GM19455 (cell line): ENCODE measurements around the gene RHOXF1.
"Not testable (repeated sequence)": the region's sequence is repeated elsewhere in the genome, so short reads cannot be mapped to it uniquely, and the experiment has no call there.

Experiments
- ATAC-seq: cut with Tn5 transposase; IDR thresholded peaks from one replicate; pipeline ENCODE4 v1.9.1; 2021; ENCODE audit not compliant: unreplicated experiment

The RHOXF1 gene

DNA sequence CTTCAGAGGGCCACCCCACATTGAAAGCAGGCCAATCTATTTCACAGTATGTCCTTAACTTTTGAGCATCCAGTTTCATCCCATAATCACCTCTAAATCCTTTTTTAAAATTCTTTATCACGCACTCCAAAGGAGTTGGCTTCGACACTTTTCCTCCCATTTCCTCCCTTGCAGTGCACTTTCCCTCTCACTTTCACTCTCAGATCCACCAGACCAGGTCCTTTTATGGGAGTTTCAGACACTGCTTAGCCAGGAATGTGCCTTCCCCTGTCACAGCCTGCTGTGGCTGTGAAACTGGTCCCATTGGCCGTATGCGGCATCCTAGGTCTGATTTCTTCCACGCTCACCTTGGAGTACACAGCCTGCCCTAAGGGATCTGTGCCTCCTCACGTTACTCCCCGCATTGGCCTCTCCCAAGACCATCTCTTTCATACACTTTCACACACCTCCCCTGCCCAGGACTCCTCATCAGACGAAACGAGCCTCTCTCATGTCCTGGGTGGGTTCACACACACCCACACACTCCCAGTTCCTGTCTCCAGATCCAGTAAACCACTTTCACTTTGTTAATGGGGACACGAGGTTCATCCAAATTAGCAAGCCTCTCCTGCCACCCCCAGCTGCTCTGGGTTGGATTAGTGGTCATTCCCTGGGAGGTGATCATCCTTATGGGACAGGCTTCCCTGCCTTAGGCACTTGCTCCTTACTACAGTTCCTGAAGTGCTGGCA is 28.3 kb downstream of the RHOXF1 start:
- no peak for ATAC-seq

DNA sequence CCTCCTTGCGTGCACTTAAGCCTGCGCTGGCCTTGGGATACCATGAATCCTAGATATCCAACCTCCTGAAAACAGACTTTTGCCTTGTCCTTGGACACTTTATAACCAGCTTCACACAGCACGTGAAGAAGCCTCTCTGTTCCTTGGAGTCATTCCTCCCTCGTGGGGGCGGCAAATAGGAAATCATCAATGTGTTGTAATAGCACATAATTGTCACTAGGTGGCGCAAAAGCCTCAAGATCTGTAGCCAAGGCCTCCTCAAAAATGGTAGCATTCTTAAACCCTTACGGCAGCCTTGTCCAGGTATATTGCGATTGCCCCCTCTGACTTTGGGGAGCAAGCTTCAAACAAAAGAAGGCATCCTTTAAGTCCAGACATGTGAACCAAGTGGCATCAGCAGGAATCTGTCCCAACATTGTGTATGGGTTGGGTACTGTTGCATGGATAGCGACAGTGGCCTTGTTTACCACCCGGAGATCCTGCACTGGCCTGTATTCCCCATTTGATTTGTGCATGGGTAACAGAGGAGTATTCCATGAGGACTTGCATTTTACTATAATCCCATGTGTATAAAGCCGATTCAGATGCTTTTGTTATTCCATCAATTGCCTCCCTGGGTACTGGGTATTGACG is 30.0 kb downstream of the RHOXF1 start:
- ATAC-seq, result not testable (repeated sequence)

DNA sequence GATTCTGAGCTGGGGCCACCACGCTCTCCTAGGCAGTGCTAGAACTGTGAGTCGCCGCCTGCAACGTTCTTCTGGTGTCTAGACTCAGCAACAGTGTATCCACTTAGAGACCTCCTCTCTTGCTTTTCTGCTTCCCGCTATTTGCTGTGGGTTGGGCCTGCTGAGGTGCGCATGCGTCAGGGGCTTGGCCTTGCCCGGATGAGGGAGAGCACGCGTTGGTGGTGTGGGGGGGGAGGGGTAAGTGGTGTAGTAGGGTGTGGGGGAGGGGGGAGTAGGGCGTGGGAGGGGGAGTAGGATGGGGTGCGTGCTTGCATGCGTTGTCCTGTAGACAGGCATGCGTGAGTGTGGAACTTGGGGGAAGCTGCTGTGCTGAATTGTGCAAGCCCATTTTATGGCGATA is 38.1 kb downstream of the RHOXF1 start, which contains the start of gene RHOXF2B:
TSS of gene RHOXF2B (minus strand) at position 101 of the 400 bp plus-strand sequence. CDS start 138 bp downstream, outside the sequence.
- not testable (repeated sequence) for ATAC-seq

DNA sequence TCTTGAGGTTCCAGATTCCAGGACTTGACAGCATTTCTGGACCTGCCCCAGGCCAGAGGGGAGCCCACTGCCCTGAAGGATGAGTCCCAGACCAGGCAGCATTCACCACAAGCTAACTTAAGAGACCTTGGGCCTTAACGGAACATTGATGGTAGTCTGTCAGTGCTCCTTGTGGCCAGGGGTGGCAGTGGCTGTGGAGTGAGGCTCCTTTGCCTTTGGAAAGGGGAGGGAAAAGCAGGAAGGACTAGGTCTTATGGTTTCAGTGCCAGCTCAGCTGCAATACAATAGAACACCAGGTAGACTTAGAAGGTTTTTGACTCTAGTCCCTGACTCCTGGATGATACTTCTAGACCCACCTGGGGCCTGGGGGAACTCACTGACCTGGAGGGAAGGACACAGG is 49.5 kb downstream of the RHOXF1 start:
- not testable (repeated sequence) for ATAC-seq
